Esophagus squamous epithelium (tissue), 5 donors: ENCODE results near the gene TTC28. TPM values are rescaled to one million over a fixed set of nuclear protein-coding genes. Genes with fewer than 3 reads are reported as not detected.

Source experiments
- DNase-seq: peaks from one replicate; lab custom pipeline; 2025; lab: John Stamatoyannopoulos, UW
- H3K27ac ChIP-seq, 4 donors: fragments of 200-600 bp; sonication (generic); one replicate each; pipeline ENCODE4 v1.5.1; 2016 to 2019; ENCODE audit warnings: mild to moderate bottlenecking in 1 of 4
- H3K27me3 ChIP-seq, 4 donors: fragments of 200-600 bp; sonication (generic); 1 replicate in 3 of 4; 2 replicates in 1 of 4; pipeline versions ENCODE4 v1.5.1 to v1.6.0; 2017 to 2021; ENCODE audit warnings: antibody characterized with exemption in 1 of 4
- H3K36me3 ChIP-seq, 3 donors: fragments of 200-600 bp; sonication (generic); one replicate each; pipeline ENCODE4 v1.5.1; 2016 to 2019
- H3K4me1 ChIP-seq, 3 donors: fragments of 200-600 bp; sonication (generic); one replicate each; pipeline ENCODE4 v1.5.1; 2017 to 2019
- H3K4me3 ChIP-seq, 4 donors: fragments of 200-600 bp; sonication (generic); 1 replicate in 3 of 4; 2 replicates in 1 of 4; pipeline ENCODE4 v1.5.1; 2016 to 2019; ENCODE audit warnings: mild to moderate bottlenecking in 2 of 4, moderate library complexity in 1 of 4
- H3K9me3 ChIP-seq, 3 donors: fragments of 200-600 bp; sonication (generic); one replicate each; pipeline ENCODE4 v1.5.1; 2016 to 2019
- POLR2A ChIP-seq, 4 donors: fragments of 450-650 bp; IDR thresholded peaks; one replicate each; pipeline ENCODE4 v1.6.1; 2017; ENCODE audit warnings: antibody characterized with exemption in 4 of 4, mild to moderate bottlenecking in 4 of 4, moderate library complexity in 3 of 4
- WGBS, 2 donors: methylation state at CpG; one replicate each; pipeline ENCODE4 v1.1.5; 2018; 5-methylcytosine and 5-hydroxymethylcytosine counted together
- intact Hi-C: fragments of 100-400 bp; cut with DNase I; formaldehyde crosslinking; loops from one replicate; pipeline ENCODE4 v1.15.0; 2022
- total RNA-seq, 4 donors: library from RNA; depleted of rRNA; stranded (reverse); fragments of >200 nt; gene quantifications; one replicate each; pipeline ENCODE4 v1.1.0, GENCODE V29; 2016
- TF ChIP-seq, protein P1 (sequence below), 6 experiments: fragments of 450-650 bp in 4 of 6; fragments of 200-600 bp in 2 of 6; sonication (generic) in 2 of 6; IDR thresholded peaks; one replicate each; pipeline ENCODE4 v1.5.1; 2016 to 2019; ENCODE audit warnings: antibody characterized with exemption in 6 of 6, mild to moderate bottlenecking in 4 of 6, moderate library complexity in 4 of 6
- donor health status: DM: yes; HTN: yes; CAD: no.

The TTC28 gene
- total RNA-seq, 4 donors from 2014 or later, result 6.0 to 21.4 (median 7.7) TPM

DNA sequence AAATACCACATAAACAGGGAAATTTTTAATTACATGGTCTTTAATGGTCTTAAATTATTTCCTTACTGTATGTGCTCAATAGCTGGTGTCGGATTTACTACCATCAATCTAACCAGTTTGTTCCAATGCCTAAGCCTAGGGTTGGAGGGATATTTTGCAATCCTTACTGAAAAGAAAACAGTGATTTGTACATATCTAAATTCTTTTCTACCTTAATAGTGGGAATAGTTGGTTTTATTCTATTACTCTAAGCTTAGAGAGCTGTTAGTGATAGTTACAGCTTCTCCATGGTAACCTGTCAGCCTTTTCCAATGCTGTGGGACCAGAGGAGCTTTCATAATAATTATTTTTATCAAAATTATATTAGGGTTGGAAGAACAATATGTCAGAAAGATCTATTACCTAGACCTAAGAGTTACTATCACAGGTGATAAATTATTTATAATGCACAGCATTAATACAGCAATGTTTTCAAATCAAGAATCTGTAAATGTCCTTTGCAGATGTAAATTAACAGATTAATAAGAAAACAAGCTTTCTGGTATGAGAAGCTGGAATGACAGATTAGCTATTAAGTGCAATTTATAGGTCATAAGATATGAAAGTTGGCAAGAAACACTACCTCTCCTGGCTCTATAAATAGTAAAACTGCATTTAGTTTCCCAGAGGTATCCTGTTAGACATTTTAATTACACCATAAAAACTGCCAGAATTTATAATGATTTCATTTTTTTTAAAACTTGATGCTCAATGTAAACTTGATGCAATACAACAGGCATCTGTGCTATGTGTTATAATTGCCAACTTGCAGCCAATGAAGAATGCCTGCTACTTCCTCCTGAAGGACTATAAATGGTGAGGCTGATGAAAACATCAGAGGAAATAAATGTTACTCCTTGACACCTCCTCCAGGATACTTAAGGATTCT is 498.6 kb downstream of the TTC28 start:
- Histone ChIP-seq H3K36me3 (no peaks in the 10 kb centered on the region), H3K27me3 (no peaks in the 10 kb centered on the region), H3K9me3 (no peaks in the 10 kb centered on the region), H3K4me3 (no peak overlapping the region), H3K27ac (no peak overlapping the region), H3K4me1 (peaks cover 0 to 6% (median 0%) of the 10 kb centered on the region in 3 donors)
- intact Hi-C loops, result no loop called here
- WGBS, 2 donors, result 86 to 88% methylated on average over 1 of the region's 1 CpG
- TF ChIP-seq, protein P1, sequence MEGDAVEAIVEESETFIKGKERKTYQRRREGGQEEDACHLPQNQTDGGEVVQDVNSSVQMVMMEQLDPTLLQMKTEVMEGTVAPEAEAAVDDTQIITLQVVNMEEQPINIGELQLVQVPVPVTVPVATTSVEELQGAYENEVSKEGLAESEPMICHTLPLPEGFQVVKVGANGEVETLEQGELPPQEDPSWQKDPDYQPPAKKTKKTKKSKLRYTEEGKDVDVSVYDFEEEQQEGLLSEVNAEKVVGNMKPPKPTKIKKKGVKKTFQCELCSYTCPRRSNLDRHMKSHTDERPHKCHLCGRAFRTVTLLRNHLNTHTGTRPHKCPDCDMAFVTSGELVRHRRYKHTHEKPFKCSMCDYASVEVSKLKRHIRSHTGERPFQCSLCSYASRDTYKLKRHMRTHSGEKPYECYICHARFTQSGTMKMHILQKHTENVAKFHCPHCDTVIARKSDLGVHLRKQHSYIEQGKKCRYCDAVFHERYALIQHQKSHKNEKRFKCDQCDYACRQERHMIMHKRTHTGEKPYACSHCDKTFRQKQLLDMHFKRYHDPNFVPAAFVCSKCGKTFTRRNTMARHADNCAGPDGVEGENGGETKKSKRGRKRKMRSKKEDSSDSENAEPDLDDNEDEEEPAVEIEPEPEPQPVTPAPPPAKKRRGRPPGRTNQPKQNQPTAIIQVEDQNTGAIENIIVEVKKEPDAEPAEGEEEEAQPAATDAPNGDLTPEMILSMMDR (IDR thresholded peaks at IDR 0.05), result no peak
- no peak for TF ChIP-seq POLR2A (IDR thresholded peaks at IDR 0.05)
- no peak for DNase-seq

DNA sequence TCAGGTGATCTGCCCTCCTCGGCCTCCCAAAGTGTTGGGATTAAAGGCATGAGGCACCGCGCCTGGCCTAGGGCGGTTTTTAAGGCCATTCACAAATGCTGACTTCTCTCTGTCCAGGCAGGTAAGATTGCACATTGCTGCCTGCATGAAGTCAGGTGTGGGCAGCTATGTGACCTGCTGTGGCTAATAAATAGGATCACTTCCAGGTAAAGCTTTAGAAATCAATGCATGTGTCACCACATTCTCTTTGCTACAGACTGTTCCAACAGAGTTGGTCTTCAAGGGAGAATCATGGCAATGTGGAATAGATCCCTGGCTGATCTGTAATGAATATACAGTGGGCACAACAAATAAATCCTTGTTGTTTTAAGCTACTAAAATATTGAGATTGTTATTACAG is 500.2 kb downstream of the TTC28 start:
- Histone ChIP-seq H3K36me3 (no peaks in the 10 kb centered on the region), H3K27ac (no peak overlapping the region), H3K4me1 (peaks cover 0 to 6% (median 0%) of the 10 kb centered on the region in 3 donors), H3K27me3 (no peaks in the 10 kb centered on the region), H3K9me3 (no peaks in the 10 kb centered on the region), H3K4me3 (no peak overlapping the region)
- 67 to 68% methylated on average over 4 of the region's 4 CpGs for WGBS, 2 donors
- TF ChIP-seq, protein P1 (IDR thresholded peaks at IDR 0.05), result no peak
- TF ChIP-seq POLR2A (IDR thresholded peaks at IDR 0.05), result no peak
- no peak for DNase-seq
- intact Hi-C loops, result no loop called here

DNA sequence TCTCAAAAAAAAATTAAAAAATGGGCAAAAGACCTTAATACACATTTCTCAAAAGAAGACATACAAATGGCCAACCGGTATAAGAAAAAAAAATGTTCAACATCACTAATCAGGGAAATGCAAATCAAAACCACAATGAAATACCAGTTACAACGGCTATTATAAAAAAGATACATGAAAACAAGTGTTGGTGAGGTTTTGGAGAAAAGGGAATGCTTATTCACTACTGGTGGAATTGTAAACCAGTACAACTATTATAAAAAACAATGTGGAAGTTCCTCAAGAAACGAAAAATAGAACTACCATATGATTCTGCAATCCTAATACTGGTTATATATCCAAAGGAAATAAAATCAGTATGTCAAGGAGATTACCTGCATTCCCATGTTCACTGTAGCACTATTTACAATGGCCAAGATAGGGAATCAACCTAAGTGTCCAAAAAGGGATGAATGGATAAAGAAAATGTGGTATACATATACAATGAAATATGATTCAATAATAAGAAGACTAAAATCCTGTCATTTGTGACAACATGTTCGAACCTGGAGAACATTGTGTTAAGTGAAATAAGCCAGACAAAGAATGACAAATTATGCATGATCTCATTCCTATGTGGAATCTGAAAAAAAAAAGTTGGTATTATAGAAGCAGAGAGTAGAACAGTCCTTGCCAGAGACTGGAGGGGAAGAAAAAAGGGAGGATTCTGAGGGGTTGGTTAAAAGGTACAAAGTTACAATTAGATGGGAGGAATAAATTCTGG is 503.7 kb downstream of the TTC28 start:
- no peak overlapping the region for H3K27ac ChIP-seq
- DNase-seq, result no peak
- no peaks in the 10 kb centered on the region for H3K9me3 ChIP-seq
- WGBS, 2 donors, result 62% methylated on average over 4 of the region's 4 CpGs
- no peaks in the 10 kb centered on the region for H3K27me3 ChIP-seq
- H3K4me3 ChIP-seq, result no peak overlapping the region
- no peaks in the 10 kb centered on the region for H3K36me3 ChIP-seq
- no peak for TF ChIP-seq POLR2A (IDR thresholded peaks at IDR 0.05)
- TF ChIP-seq, protein P1 (IDR thresholded peaks at IDR 0.05), result no peak
- peaks cover 0 to 4% (median 0%) of the 10 kb centered on the region in 3 donors for H3K4me1 ChIP-seq
- intact Hi-C loops, result no loop called here

DNA sequence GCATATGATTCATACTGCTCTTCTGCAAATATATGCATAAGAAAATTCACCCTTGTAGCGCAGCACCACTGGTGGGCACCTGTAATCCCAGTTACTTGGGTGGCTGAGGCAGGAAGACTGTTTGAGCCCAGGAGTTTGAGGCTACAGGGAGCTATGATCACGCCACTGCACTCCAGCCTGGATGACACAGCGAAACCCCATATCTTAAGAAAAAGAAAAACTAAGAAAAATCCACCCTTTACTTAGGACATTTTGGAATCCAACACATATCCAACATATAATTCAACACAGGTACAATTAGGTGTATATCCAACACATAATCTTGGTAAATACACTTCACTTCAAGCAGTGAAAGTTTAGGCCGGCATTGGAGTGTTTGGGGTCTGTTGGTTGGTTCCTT is 505.1 kb downstream of the TTC28 start:
- no peak for DNase-seq
- H3K4me1 ChIP-seq, result peaks cover 0 to 4% (median 0%) of the 10 kb centered on the region in 3 donors
- intact Hi-C loops, result no loop called here
- H3K27ac ChIP-seq, result no peak overlapping the region
- TF ChIP-seq, protein P1 (IDR thresholded peaks at IDR 0.05), result no peak
- TF ChIP-seq POLR2A (IDR thresholded peaks at IDR 0.05), result no peak
- no peaks in the 10 kb centered on the region for H3K27me3 ChIP-seq
- no peak overlapping the region for H3K4me3 ChIP-seq
- no peaks in the 10 kb centered on the region for H3K36me3 ChIP-seq
- H3K9me3 ChIP-seq, result no peaks in the 10 kb centered on the region
- 85 to 94% methylated on average over 4 of the region's 4 CpGs for WGBS, 2 donors
